SH-SY5Y (cell line): ENCODE data around the gene ROR2.

Experiments
- GATA2 ChIP-seq: IDR thresholded peaks from 2 replicates; pipeline ENCODE4 v1.6.1; 2011; ENCODE audit warnings: mild to moderate bottlenecking, low read depth, low read length
- GATA3 ChIP-seq: IDR thresholded peaks from 2 replicates; pipeline ENCODE4 v1.6.1; 2011; ENCODE audit warnings: low read depth, mild to moderate bottlenecking, low read length, moderate library complexity

GRCh38 chr9:91582181-91582580 is 367.8 kb downstream of the ROR2 start:
- TF ChIP-seq GATA3, result no peak
- TF ChIP-seq GATA2, result no peak
